Measurements from ENCODE around the gene GFOD1.
A peak's percentile ranks its signal among the peaks of the same experiment; 100 is the strongest.

Gene GFOD1, protein sequence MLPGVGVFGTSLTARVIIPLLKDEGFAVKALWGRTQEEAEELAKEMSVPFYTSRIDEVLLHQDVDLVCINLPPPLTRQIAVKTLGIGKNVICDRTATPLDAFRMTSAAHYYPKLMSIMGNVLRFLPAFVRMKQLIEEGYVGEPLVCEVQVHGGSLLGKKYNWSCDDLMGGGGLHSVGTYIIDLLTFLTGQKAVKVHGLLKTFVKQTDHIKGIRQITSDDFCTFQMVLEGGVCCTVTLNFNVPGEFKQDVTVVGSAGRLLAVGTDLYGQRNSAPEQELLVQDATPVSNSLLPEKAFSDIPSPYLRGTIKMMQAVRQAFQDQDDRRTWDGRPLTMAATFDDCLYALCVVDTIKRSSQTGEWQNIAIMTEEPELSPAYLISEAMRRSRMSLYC

DNA sequence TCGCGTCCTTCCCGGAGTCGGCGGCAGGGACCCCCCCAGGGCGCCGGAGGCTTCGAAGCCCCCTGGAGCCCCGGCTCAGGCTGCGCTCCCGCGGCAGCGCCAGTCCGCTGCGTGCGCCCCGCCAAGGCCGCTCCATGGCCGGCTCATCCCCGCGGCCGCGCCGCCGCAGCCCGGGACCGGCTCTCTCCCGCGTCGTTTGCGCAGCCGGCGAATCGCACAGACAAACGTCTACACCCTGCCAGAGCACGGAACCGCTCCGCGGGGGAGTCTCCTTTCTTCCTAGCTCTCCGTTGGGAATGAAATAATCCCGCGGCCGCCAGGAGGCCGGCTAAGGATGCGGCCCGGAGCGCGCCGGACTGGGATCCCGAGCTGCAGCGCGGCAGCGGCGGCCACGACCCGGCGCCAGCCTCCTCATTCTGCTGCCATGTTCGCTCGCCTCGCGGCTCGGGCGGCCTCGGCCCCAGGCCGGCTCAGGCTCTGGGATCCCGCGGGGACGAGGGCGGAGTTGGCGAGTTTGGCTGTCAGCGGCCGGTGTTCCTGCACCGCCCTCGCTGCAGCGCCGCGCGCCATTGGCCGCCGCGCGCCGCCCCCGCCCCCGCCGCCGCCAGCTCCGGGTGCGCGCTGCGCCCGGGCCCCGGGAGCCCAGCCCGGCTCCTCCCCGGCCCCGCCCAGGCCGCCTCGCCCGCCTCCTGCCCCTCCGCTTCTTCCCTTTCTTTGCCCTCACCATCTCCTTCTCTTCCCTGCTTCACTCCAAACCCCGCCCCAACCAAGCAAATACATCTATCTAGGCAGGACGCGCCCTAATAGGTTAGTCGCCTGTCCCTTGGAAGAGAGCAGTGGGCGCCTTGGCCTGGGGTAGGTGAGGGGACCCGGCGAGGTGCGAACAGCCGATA, at the start of gene GFOD1:
Gene GFOD1, minus strand, starts transcription at position 479 of the 893 bp plus-strand sequence. CDS start 710 bp downstream, outside the sequence.
- peak; percentile 43 to 45 for DNase-seq (ENCODE audit: low read depth in 2 of 2)

DNA sequence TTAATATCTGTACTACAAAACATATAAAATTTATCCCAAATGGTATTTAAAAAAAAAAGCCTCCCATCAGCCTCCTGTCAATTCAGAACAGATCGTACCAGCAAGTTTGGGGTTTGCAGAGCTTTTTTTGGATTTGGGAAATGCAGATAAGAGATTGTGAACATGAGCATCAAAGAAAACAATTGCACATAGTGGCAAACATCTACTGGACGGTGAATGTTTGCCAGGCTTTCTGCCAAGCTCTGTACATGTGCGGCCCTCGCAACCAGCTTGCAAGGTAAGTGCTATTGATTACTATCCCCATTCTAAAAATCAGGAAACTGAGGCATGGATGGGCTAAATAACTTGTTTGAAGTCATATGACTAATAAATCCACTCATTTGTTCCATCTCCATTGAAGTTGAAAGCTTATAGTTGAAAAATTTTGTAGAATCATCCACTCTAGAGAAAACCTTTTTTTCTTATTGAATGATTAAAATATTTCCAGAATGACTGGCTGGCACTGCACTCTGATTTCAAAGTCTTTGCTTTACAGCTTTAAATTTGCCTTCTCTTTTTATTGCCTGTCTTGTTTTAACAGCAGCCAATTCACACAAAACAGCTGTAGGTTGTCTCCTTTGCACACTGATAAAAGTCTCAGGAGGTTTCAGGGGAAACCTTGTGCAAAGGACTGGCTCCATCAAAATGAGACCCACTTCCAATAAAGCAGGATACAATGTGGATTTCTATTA, 49.6 kb upstream of the GFOD1 start:
- no peak for DNase-seq (ENCODE audit: low read depth in 2 of 2)

DNA sequence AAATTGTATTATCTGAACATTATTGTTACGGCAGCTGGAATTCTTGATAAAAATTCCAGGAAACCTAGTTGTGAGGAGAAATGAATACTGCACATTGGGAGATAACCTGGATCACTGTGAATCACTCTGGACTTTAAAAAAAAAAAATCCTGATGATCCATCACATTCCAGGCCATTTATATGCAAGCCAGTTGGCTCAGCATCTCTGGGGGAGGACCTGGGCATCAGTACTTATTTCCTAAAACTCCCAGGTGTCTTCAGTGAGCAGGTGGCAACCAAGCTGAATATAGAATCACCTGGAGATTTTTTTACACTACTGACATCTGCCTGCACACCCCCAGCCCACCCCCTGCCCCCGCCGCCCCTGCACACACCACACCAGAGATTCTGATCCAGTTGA, 47.9 kb upstream of the GFOD1 start:
- DNase-seq (ENCODE audit: low read depth in 2 of 2), result no peak

GRCh38 chr6:13534536-13534935, 47.1 kb upstream of the GFOD1 start:
- no peak for DNase-seq (ENCODE audit: low read depth in 2 of 2)

GRCh38 chr6:13531956-13532355, 44.6 kb upstream of the GFOD1 start:
- DNase-seq (ENCODE audit: low read depth in 2 of 2), result no peak

GRCh38 chr6:13528777-13529343, 41.5 kb upstream of the GFOD1 start:
- DNase-seq (ENCODE audit: low read depth in 2 of 2), result no peak

DNA sequence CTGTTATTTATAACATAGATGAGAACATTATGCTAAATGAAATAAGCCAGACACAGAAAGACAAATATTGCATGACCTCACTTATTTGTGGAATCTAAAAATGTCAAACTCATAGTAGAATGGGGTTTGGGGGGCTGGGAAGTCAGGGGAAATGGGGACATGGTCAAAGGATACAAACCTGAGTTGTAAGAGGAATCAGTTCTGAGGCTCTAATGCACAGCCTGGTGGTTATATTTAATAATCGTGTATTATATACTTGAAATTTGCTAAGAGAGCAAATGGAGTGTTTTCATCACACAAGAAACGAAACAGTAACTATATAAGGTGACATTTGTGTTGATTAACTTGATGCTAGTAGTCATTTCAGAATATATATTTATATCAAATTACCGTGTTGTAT, 40.8 kb upstream of the GFOD1 start:
- DNase-seq (ENCODE audit: low read depth in 2 of 2), result no peak

GRCh38 chr6:13527671-13528056, 40.3 kb upstream of the GFOD1 start:
- DNase-seq (ENCODE audit: low read depth in 2 of 2), result no peak

GRCh38 chr6:13526727-13527670, 39.6 kb upstream of the GFOD1 start:
- no peak for DNase-seq (ENCODE audit: low read depth in 2 of 2)

DNA sequence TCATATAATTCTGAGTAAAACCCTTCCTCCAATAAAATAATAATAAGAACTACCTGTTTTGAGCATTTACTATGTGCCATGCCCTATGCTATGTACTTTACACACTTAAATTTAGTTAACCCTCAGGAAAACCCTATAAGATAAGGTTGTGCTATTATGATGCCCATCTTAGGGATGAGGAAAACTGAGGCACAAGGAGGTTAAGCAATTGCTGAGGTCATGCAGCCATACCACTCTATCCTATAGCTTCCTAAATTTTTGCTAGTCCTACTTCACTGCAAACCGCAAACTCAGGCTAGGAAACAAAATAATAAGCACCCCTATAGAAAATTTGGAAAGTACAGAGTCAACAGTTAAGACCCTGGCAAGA, 38.9 kb upstream of the GFOD1 start:
- no peak for DNase-seq (ENCODE audit: low read depth in 2 of 2)

GRCh38 chr6:13524801-13525508, 37.6 kb upstream of the GFOD1 start:
- no peak for DNase-seq (ENCODE audit: low read depth in 2 of 2)

DNA sequence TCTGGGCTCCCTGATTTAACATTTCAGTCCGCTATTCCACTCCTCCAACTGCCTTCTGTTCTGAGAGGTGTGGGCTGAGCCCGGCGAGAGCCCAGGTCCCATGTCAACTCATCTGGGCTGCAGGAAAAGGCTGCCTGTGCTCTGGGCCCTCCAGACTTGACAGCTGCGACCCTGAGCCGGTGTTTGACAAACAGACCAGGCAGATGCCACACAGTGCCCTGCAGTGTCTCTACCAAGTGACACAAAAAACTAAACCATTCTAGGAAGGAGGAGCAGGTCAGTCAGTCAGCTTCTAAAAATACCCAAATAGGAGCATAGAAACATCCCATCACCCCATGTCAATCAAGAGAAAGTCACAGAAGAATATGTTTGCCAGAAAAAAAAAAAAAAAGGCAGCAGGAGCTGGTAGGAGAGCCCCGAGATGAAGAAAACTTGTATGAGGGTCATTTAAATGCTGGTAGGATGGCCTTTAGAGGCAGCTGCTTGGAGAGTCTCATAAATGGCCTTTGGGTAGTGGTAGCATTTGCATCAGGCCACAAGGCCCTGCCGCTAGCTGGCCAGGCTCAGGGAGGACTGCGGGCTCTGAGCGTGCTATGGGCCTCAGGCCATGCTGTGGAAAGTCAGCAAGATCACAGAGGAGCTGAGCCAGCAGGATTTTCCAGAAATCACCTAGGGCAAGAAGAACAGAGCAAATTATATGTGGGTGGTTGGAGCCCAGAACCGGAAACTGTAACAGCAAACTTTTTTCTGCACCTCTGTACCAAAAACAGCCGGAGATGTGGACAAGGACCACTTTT, 36.6 kb upstream of the GFOD1 start:
- no peak for DNase-seq (ENCODE audit: low read depth in 2 of 2)

GRCh38 chr6:13522656-13523055, 35.3 kb upstream of the GFOD1 start:
- no peak for DNase-seq (ENCODE audit: low read depth in 2 of 2)

DNA sequence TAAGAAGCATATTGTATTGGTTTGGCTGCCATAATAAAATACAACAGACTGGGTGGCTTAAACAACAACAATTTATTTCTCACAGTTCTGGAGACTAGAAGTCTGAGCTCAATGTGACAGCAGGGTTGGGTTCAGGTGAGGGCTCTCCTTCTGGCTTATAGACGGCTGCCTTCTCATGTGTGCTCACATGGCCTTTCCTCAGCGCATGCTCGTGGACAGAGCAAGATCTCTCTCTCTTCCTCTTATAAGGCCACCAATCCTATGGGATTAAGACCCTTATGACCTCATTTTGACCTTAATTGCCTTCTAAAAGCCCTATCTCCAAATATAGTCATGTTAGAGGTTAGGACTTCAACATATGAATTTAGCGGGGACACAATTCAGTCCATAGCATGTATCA, 32.4 kb upstream of the GFOD1 start:
- no peak for DNase-seq (ENCODE audit: low read depth in 2 of 2)

- no peak for DNase-seq (ENCODE audit: low read depth in 2 of 2)
These were observed 29.7 kb upstream of the GFOD1 start for GRCh38 chr6:13517116-13517515.

- DNase-seq (ENCODE audit: low read depth in 2 of 2), result no peak
These were observed 28.5 kb upstream of the GFOD1 start for GRCh38 chr6:13515912-13516311.

DNA sequence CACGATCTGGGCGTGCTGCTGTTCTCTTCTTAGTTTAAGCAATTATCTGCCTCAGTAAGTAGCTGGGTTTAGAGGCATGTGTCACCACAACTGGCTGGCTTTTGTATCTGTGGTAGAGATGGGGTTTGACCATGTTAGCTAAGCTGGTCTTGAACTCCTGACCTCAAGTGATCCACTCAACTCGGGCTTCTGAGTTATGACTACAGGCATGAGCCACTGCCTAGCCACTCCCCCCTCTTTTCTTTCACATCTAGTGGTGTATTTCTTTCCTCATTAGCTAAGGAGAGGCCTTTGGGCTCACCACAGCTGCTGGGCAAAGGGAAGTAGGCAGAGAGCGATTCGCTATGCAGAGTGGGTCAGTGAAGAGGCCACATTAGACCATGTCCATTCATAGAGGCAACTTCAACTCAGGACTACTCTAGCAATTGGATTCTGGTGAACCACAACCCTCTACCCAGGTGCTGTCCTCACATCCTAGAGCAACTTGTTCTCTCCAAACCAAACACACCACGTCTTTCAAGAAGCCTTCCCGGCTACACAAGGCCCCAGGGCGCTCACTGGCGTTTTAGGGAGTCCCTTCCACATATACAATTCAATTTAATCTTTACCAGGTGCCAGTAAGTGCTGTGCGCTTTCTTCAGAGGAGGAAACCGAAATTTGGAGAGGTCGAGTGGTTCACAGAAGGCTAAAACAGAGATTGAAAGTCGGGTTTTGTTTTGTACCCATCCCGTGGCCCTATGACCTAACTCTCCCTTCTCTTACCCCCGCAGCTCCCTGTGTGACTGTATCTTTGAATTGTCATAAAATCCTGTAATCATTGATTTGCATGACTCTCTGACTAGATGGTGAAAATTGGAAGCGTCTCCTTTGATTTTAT, 26.5 kb upstream of the GFOD1 start:
- DNase-seq (ENCODE audit: low read depth in 2 of 2), result no peak

DNA sequence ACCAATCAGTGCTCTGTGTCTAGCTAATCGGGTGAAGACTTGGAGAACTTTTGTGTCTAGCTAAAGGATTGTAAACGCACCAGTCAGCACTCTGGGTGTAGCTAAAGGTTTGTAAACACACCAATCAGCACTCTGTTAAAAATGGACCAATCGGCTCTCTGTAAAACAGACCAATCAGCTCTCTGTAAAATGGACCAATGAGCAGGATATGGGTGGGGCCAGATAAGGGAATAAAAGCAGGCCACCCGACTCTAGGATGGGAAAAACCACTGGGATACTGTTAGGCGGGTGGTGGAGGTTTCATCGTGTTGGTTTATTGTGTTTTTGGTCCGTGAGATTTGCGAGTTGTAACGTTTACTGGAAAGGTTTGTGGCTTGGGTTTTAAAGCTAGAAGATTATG, 25.5 kb upstream of the GFOD1 start:
- no peak for DNase-seq (ENCODE audit: low read depth in 2 of 2)
